KG1 (cell line): Measurements from ENCODE around the gene FAM9A.

Source experiments
- DNase-seq: peaks from one replicate; lab custom pipeline; 2025; lab: John Stamatoyannopoulos, UW

FAM9A gene

GRCh38 chrX:8801041-8801599 lies at the start of gene FAM9A:
FAM9A (minus strand) TSS chrX:8801383; CDS start chrX:8800171, 1,212 bp downstream.
- DNase-seq = no peak

GRCh38 chrX:8850478-8850877 lies 49.3 kb upstream of the FAM9A start:
- DNase-seq = no peak

- no peak for DNase-seq
Observed at GRCh38 chrX:8849945-8850344, 48.8 kb upstream of the FAM9A start.

- no peak for DNase-seq
Observed at GRCh38 chrX:8849458-8849857, 48.3 kb upstream of the FAM9A start.

GRCh38 chrX:8848911-8849310 lies 47.7 kb upstream of the FAM9A start:
- no peak for DNase-seq

- DNase-seq = no peak
Observed at GRCh38 chrX:8848441-8848840, 47.3 kb upstream of the FAM9A start.

- DNase-seq = no peak
Observed at GRCh38 chrX:8847360-8847759, 46.2 kb upstream of the FAM9A start.

- no peak for DNase-seq
Observed at GRCh38 chrX:8846266-8846665, 45.1 kb upstream of the FAM9A start.

- DNase-seq = no peak
Observed at GRCh38 chrX:8845469-8845868, 44.3 kb upstream of the FAM9A start.

- DNase-seq = no peak
Observed at GRCh38 chrX:8845060-8845459, 43.9 kb upstream of the FAM9A start.

GRCh38 chrX:8844157-8844556 lies 43.0 kb upstream of the FAM9A start:
- no peak for DNase-seq

- DNase-seq = no peak
Observed at GRCh38 chrX:8841911-8842310, 40.7 kb upstream of the FAM9A start.

- no peak for DNase-seq
Observed at GRCh38 chrX:8834392-8834791, 33.2 kb upstream of the FAM9A start.

GRCh38 chrX:8832582-8833378 lies 31.6 kb upstream of the FAM9A start:
- DNase-seq = no peak

- no peak for DNase-seq
Observed at GRCh38 chrX:8823698-8824097, 22.5 kb upstream of the FAM9A start.

- no peak for DNase-seq
Observed at GRCh38 chrX:8822002-8822401, 20.8 kb upstream of the FAM9A start.

- DNase-seq = no peak
Observed at GRCh38 chrX:8820910-8821527, 19.8 kb upstream of the FAM9A start.

- peak; percentile 0 for DNase-seq
Observed at GRCh38 chrX:8815460-8816065, 14.4 kb upstream of the FAM9A start.

GRCh38 chrX:8813036-8813435 lies 11.9 kb upstream of the FAM9A start:
- no peak for DNase-seq

GRCh38 chrX:8811611-8812010 lies 10.4 kb upstream of the FAM9A start:
- DNase-seq = no peak

GRCh38 chrX:8808661-8809060 lies 7.5 kb upstream of the FAM9A start:
- DNase-seq = no peak

- DNase-seq = no peak
Observed at GRCh38 chrX:8805974-8806373, 4.8 kb upstream of the FAM9A start.

- no peak for DNase-seq
Observed at GRCh38 chrX:8805046-8805445, 3.9 kb upstream of the FAM9A start.
